Measurements from ENCODE around the gene SMTNL2. TPM values are rescaled to one million over a fixed set of nuclear protein-coding genes. Genes with fewer than 3 reads are reported as not detected.

Gene SMTNL2
- total RNA-seq, 1 experiment from 2014 or later = not detected

GRCh38 chr17:4545217-4545951, 38.9 kb upstream of the SMTNL2 start:
- DNase-seq (ENCODE audit: low read depth) = no peak

GRCh38 chr17:4547118-4547906, 37.0 kb upstream of the SMTNL2 start:
- no peak for DNase-seq (ENCODE audit: low read depth)

- DNase-seq (ENCODE audit: low read depth) = no peak
These were observed 36.3 kb upstream of the SMTNL2 start for GRCh38 chr17:4548061-4548461.

GRCh38 chr17:4548721-4549531, 35.4 kb upstream of the SMTNL2 start:
- peak; percentile 43 for DNase-seq (ENCODE audit: low read depth)

GRCh38 chr17:4549781-4550533, 34.4 kb upstream of the SMTNL2 start:
- DNase-seq (ENCODE audit: low read depth) = no peak

GRCh38 chr17:4550534-4551039, 33.7 kb upstream of the SMTNL2 start:
- no peak for DNase-seq (ENCODE audit: low read depth)

GRCh38 chr17:4551141-4551540, 33.2 kb upstream of the SMTNL2 start:
- peak; percentile 34 for DNase-seq (ENCODE audit: low read depth)

GRCh38 chr17:4551796-4552525, 32.4 kb upstream of the SMTNL2 start:
- no peak for DNase-seq (ENCODE audit: low read depth)

- peak; percentile 16 for DNase-seq (ENCODE audit: low read depth)
These were observed 30.7 kb upstream of the SMTNL2 start for GRCh38 chr17:4553669-4554068.

GRCh38 chr17:4554441-4554996, 29.8 kb upstream of the SMTNL2 start:
- peak; percentile 9 for DNase-seq (ENCODE audit: low read depth)

- DNase-seq (ENCODE audit: low read depth) = peak; percentile 98
These were observed 29.1 kb upstream of the SMTNL2 start, which contains the start of gene MYBBP1A for GRCh38 chr17:4554997-4555799. Gene MYBBP1A, minus strand, starts transcription at chr17:4555384. Its CDS starts 60 bp downstream, at chr17:4555324.

- no peak for DNase-seq (ENCODE audit: low read depth)
These were observed 28.2 kb upstream of the SMTNL2 start for GRCh38 chr17:4555873-4556759.

GRCh38 chr17:4556996-4557395, 27.3 kb upstream of the SMTNL2 start:
- no peak for DNase-seq (ENCODE audit: low read depth)

- DNase-seq (ENCODE audit: low read depth) = no peak
These were observed 26.5 kb upstream of the SMTNL2 start for GRCh38 chr17:4557626-4558346.

- no peak for DNase-seq (ENCODE audit: low read depth)
These were observed 25.9 kb upstream of the SMTNL2 start for GRCh38 chr17:4558347-4558971.

- DNase-seq (ENCODE audit: low read depth) = no peak
These were observed 25.1 kb upstream of the SMTNL2 start for GRCh38 chr17:4559139-4559791.

- no peak for DNase-seq (ENCODE audit: low read depth)
These were observed 24.4 kb upstream of the SMTNL2 start for GRCh38 chr17:4559966-4560365.
